Fibroblast of the aortic adventitia (primary cell): Measurements from ENCODE around the gene FBXW8. TPM values are rescaled to one million over a fixed set of nuclear protein-coding genes. Genes with fewer than 3 reads are reported as not detected.

Source experiments
- DNase-seq: peaks from one replicate; pipeline ENCODE4 v3.0.0-alpha.2; 2010; ENCODE audit warnings: low read depth
- H3K4me3 ChIP-seq: 2 replicates; pipeline ENCODE4 v1.5.1; 2011; ENCODE audit warnings: low read depth, mild to moderate bottlenecking, control low read depth, low read length, moderate library complexity
- total RNA-seq: library from RNA; depleted of rRNA; stranded (reverse); fragments of >200 nt; gene quantifications from 2 replicates; pipeline ENCODE4 v1.2.3, GENCODE V29; 2012; ENCODE audit warnings: low replicate concordance
- TF ChIP-seq, protein P1 (sequence below): IDR thresholded peaks from 2 replicates; pipeline ENCODE4 v1.5.1; 2011; ENCODE audit warnings: mild to moderate bottlenecking, low read length, control low read depth, inconsistent platforms; ENCODE audit not compliant: insufficient read depth

The FBXW8 gene
- total RNA-seq, 1 donor = 11.2 TPM

DNA sequence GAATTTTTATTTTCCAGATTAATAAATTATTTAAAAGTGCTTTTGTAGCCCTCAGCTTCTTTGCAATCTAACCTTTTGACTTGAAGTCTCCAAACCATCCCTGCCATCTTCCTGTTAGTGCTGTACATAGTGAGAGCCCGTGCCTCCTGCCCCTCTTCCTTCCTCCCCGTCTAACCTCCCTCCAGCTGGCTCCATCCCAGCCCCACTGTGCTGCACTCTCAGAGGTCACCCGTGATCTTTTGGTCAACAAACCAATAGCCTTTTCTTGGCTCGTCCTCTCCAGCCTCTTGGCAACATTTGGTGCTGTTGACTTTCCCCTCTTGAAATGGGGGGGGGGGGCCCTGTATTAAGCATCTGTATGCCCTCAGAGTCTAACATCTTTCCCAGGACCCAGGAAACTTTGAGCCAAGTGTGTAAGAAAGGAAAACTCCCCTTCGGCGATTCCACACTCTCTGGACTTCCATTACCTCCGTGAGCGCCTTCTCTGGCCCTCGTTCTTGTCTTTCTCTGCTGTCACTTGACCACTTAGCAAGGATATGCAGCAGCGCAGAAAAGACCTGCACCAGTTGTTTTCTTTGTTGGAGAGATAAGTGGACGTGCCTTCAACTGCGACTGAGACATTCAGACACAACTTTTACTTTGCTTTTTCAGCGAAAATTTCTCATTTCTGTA lies 44.1 kb downstream of the FBXW8 start:
- no peak overlapping the region for H3K4me3 ChIP-seq
- peak; percentile 9 for DNase-seq
- TF ChIP-seq, protein P1, sequence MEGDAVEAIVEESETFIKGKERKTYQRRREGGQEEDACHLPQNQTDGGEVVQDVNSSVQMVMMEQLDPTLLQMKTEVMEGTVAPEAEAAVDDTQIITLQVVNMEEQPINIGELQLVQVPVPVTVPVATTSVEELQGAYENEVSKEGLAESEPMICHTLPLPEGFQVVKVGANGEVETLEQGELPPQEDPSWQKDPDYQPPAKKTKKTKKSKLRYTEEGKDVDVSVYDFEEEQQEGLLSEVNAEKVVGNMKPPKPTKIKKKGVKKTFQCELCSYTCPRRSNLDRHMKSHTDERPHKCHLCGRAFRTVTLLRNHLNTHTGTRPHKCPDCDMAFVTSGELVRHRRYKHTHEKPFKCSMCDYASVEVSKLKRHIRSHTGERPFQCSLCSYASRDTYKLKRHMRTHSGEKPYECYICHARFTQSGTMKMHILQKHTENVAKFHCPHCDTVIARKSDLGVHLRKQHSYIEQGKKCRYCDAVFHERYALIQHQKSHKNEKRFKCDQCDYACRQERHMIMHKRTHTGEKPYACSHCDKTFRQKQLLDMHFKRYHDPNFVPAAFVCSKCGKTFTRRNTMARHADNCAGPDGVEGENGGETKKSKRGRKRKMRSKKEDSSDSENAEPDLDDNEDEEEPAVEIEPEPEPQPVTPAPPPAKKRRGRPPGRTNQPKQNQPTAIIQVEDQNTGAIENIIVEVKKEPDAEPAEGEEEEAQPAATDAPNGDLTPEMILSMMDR = no peak

- TF ChIP-seq, protein P1 = no peak
- no peak overlapping the region for H3K4me3 ChIP-seq
- DNase-seq = peak; percentile 43
These were observed 44.8 kb downstream of the FBXW8 start for GRCh38 chr12:116955382-116956021.

- TF ChIP-seq, protein P1 = no peak
- peak; percentile 23 for DNase-seq
- no peak overlapping the region for H3K4me3 ChIP-seq
These were observed 47.9 kb downstream of the FBXW8 start for GRCh38 chr12:116958402-116959197.

- DNase-seq = no peak
- no peak overlapping the region for H3K4me3 ChIP-seq
- TF ChIP-seq, protein P1 = no peak
These were observed 48.4 kb downstream of the FBXW8 start for GRCh38 chr12:116959198-116959460.

GRCh38 chr12:116959845-116960514 lies 49.2 kb downstream of the FBXW8 start:
- DNase-seq = no peak
- TF ChIP-seq, protein P1 = no peak

GRCh38 chr12:116962197-116962596 lies 51.4 kb downstream of the FBXW8 start:
- no peak overlapping the region for H3K4me3 ChIP-seq
- DNase-seq = no peak
- TF ChIP-seq, protein P1 = no peak

More at GRCh38 chr12:116959845-116960514, 49.2 kb downstream of the FBXW8 start:
- no peak overlapping the region for H3K4me3 ChIP-seq
